ENCODE data around the gene VWA5A.
"Not testable (repeated sequence)": the region's sequence is repeated elsewhere in the genome, so short reads cannot be mapped to it uniquely, and the experiment has no call there.

VWA5A gene

GRCh38 chr11:124115782-124116616 lies 749 bp downstream of the VWA5A start:
- Histone ChIP-seq H3K27me3 (replicated peaks) (no peaks in the 10 kb centered on the region), H3K4me3 (ENCODE audit: low read depth, low read length) (peak overlapping the region; percentile 60), H3K36me3 (replicated peaks) (no peaks in the 10 kb centered on the region), H3K27ac (no peak overlapping the region)
- in situ Hi-C loops (cut with HindIII; ENCODE audit: low pct_ligation_motif_present, low sequenced_read_pairs), result no loop called here
- DNase-seq, result no peak
- TF ChIP-seq CTCF (IDR thresholded peaks at IDR 0.05; ENCODE audit: low read depth, low read length, missing control alignments), result no peak

- no peak for TF ChIP-seq CTCF (IDR thresholded peaks at IDR 0.05; ENCODE audit: low read depth, low read length, missing control alignments)
- no peak overlapping the region for H3K27ac ChIP-seq
- no peaks in the 10 kb centered on the region for H3K27me3 ChIP-seq (replicated peaks)
- no peak overlapping the region for H3K4me3 ChIP-seq (ENCODE audit: low read depth, low read length)
- DNase-seq, result no peak
- in situ Hi-C loops (cut with HindIII; ENCODE audit: low pct_ligation_motif_present, low sequenced_read_pairs), result no loop called here
- H3K36me3 ChIP-seq (replicated peaks), result no peaks in the 10 kb centered on the region
Measured at GRCh38 chr11:124119103-124119502, 3.9 kb downstream of the VWA5A start.

- H3K27ac ChIP-seq, result no peak overlapping the region
- in situ Hi-C loops (cut with HindIII; ENCODE audit: low pct_ligation_motif_present, low sequenced_read_pairs), result no loop called here
- H3K27me3 ChIP-seq (replicated peaks), result no peaks in the 10 kb centered on the region
- no peak overlapping the region for H3K4me3 ChIP-seq (ENCODE audit: low read depth, low read length)
- DNase-seq, result no peak
- no peaks in the 10 kb centered on the region for H3K36me3 ChIP-seq (replicated peaks)
- TF ChIP-seq CTCF (IDR thresholded peaks at IDR 0.05; ENCODE audit: low read depth, low read length, missing control alignments), result no peak
Measured at GRCh38 chr11:124120891-124121290, 5.6 kb downstream of the VWA5A start.

- DNase-seq, result no peak
- H3K36me3 ChIP-seq (replicated peaks), result no peaks in the 10 kb centered on the region
Measured at GRCh38 chr11:124122123-124122522, 6.9 kb downstream of the VWA5A start.

GRCh38 chr11:124123622-124124021 lies 8.4 kb downstream of the VWA5A start:
- DNase-seq, result no peak
- TF ChIP-seq CTCF (IDR thresholded peaks at IDR 0.05; ENCODE audit: low read depth, low read length, missing control alignments), result peak; percentile 29
- no peaks in the 10 kb centered on the region for H3K27me3 ChIP-seq (replicated peaks)
- in situ Hi-C loops (cut with HindIII; ENCODE audit: low pct_ligation_motif_present, low sequenced_read_pairs), result no loop called here
- no peak overlapping the region for H3K4me3 ChIP-seq (ENCODE audit: low read depth, low read length)
- H3K36me3 ChIP-seq (replicated peaks), result no peaks in the 10 kb centered on the region
- H3K27ac ChIP-seq, result no peak overlapping the region

More at GRCh38 chr11:124122123-124122522, 6.9 kb downstream of the VWA5A start:
- TF ChIP-seq CTCF (IDR thresholded peaks at IDR 0.05; ENCODE audit: low read depth, low read length, missing control alignments), result no peak
- H3K27me3 ChIP-seq (replicated peaks), result no peaks in the 10 kb centered on the region
- H3K27ac ChIP-seq, result no peak overlapping the region
- in situ Hi-C loops (cut with HindIII; ENCODE audit: low pct_ligation_motif_present, low sequenced_read_pairs), result no loop called here
- H3K4me3 ChIP-seq (ENCODE audit: low read depth, low read length), result no peak overlapping the region

- DNase-seq; H3K27ac ChIP-seq; H3K4me3 ChIP-seq (ENCODE audit: low read depth, low read length); H3K27me3 ChIP-seq (replicated peaks); in situ Hi-C loops (cut with HindIII; ENCODE audit: low pct_ligation_motif_present, low sequenced_read_pairs); H3K36me3 ChIP-seq (replicated peaks): not testable (repeated sequence)
Measured at GRCh38 chr11:124127134-124127533, 11.9 kb downstream of the VWA5A start.
